Naive thymus-derived CD8-positive, alpha-beta T cell (primary cell): ENCODE data around the gene GK2. TPM values are rescaled to one million over a fixed set of nuclear protein-coding genes. Genes with fewer than 3 reads are reported as not detected.

Experiments used
- ATAC-seq, 2 donors: fragments of 150-1000 bp; cut with Tn5 transposase in 1 of 2; sonication (Bioruptor Pico), chemical (Tn5 transposase) in 1 of 2; 1 replicate in 1 of 2; 2 replicates in 1 of 2; pipeline ENCODE4 v1.10.0; 2021; ENCODE audit warnings: mild to moderate bottlenecking in 2 of 2, moderate library complexity in 2 of 2
- POLR2A ChIA-PET: fragments of 350-600 bp; sonication (Branson Sonifier 250); formaldehyde crosslinking; loops from one replicate; lab custom pipeline; 2021; ENCODE audit warnings: antibody characterized with exemption; lab: Charles Lee
- DNase-seq, 10 donors: peaks; one replicate each; pipeline versions ENCODE4 v3.0.0 to v3.0.0-alpha.2; 2020 to 2022
- H3K27ac Mint-ChIP-seq, 10 donors: one replicate each; pipeline ENCODE4 v1.8.0; 2020 to 2022; ENCODE audit warnings: mild to moderate bottlenecking in 10 of 10, mixed read lengths in 10 of 10, moderate library complexity in 4 of 10, inconsistent platforms in 1 of 10
- H3K27me3 Mint-ChIP-seq, 5 donors: one replicate each; pipeline ENCODE4 v1.8.0; 2021 to 2022; ENCODE audit warnings: mixed read lengths in 5 of 5
- H3K36me3 Mint-ChIP-seq, 3 donors: one replicate each; pipeline ENCODE4 v1.8.0; 2020 to 2022; ENCODE audit warnings: mixed read lengths in 3 of 3, mild to moderate bottlenecking in 2 of 3, inconsistent platforms in 1 of 3
- H3K4me1 Mint-ChIP-seq, 4 donors: one replicate each; pipeline ENCODE4 v1.8.0; 2021 to 2022; ENCODE audit warnings: mixed read lengths in 4 of 4
- H3K4me3 Mint-ChIP-seq, 10 donors: one replicate each; pipeline ENCODE4 v1.8.0; 2020 to 2022; ENCODE audit warnings: mild to moderate bottlenecking in 10 of 10, mixed read lengths in 10 of 10, moderate library complexity in 6 of 10, inconsistent platforms in 1 of 10
- H3K9me3 Mint-ChIP-seq, 9 donors: one replicate each; pipeline ENCODE4 v1.8.0; 2020 to 2022; ENCODE audit warnings: mixed read lengths in 9 of 9, mild to moderate bottlenecking in 3 of 9, inconsistent platforms in 1 of 9, moderate library complexity in 1 of 9
- polyA plus RNA-seq, 3 donors: library from polyadenylated mRNA; unstranded; fragments of 300-500 nt; fragmentation: Illumina TruSeq; gene quantifications; one replicate each; pipeline ENCODE4 v1.2.3, GENCODE V29; 2021
- total RNA-seq, 8 experiments: library from RNA in 2 of 8; stranded (reverse) in 2 of 8; gene quantifications; one replicate each; pipeline ENCODE4 v1.2.3 and lab custom pipeline; 2021 to 2026

The GK2 gene
- total and polyA plus RNA-seq, 5 experiments from 2014 or later, result not detected

- Mint-ChIP-seq H3K4me3 (no peak overlapping the region), H3K4me1 (no peaks in the 10 kb centered on the region), H3K9me3 (peaks cover 0 to 3% (median 0%) of the 10 kb centered on the region in 9 donors), H3K27me3 (no peaks in the 10 kb centered on the region), H3K27ac (no peak overlapping the region), H3K36me3 (no peaks in the 10 kb centered on the region)
- ATAC-seq (no peak), DNase-seq (no peak)
- POLR2A ChIA-PET, result no interaction called here
Observed at GRCh38 chr4:79367096-79367495, 40.9 kb downstream of the GK2 start.

GRCh38 chr4:79366422-79366821 is 41.6 kb downstream of the GK2 start:
- DNase-seq, result no peak
- Mint-ChIP-seq H3K36me3 (no peaks in the 10 kb centered on the region), H3K4me1 (no peaks in the 10 kb centered on the region), H3K4me3 (no peak overlapping the region), H3K9me3 (peaks cover 0 to 3% (median 0%) of the 10 kb centered on the region in 9 donors), H3K27me3 (no peaks in the 10 kb centered on the region), H3K27ac (no peak overlapping the region)
- ATAC-seq, result no peak
- POLR2A ChIA-PET, result no interaction called here

DNA sequence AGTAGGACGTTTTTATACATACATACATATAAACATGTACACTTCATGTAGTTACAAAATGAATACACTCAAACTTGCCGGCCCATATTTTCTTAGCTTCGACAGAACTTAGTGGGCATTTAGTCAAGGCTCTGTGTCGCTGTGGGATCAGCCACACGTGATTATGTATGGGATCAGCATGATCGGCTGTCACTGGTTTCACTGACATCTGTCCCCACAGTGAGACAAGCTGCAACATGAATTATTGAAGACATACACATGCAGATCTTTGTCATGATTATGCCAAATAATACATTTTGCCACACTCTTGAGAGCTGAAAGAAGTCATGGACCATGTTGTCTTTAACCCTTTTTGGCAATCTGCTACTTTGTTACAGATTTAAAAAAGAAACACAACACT is 44.0 kb downstream of the GK2 start:
- ATAC-seq (no peak), DNase-seq (no peak)
- Mint-ChIP-seq H3K27me3 (no peaks in the 10 kb centered on the region), H3K27ac (no peak overlapping the region), H3K4me3 (no peak overlapping the region), H3K4me1 (no peaks in the 10 kb centered on the region), H3K9me3 (no peaks in the 10 kb centered on the region), H3K36me3 (no peaks in the 10 kb centered on the region)
- POLR2A ChIA-PET, result no interaction called here

DNA sequence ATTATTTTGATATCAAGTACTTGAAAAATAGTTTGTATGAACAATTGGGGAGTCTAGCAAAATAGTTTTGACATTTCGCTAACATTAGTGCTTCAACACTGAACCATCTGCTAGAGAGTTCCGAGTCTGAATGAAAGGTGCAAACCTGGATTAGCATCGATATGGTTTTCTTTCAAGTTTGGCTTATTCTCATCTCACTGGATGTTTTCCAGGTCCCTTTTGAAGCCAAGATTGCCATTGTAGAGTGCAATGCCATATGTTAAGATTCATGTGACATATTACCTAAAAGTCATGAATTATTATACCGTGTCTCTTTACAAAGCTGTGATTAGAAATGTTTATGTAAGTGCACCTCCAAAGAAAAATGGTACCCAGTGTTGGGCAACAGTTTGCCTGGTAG is 45.4 kb downstream of the GK2 start:
- Mint-ChIP-seq H3K9me3 (no peaks in the 10 kb centered on the region), H3K36me3 (no peaks in the 10 kb centered on the region), H3K27me3 (no peaks in the 10 kb centered on the region), H3K4me1 (no peaks in the 10 kb centered on the region), H3K4me3 (no peak overlapping the region), H3K27ac (no peak overlapping the region)
- POLR2A ChIA-PET, result no interaction called here
- no peak for DNase-seq
- ATAC-seq, result no peak

- H3K9me3 Mint-ChIP-seq, result no peaks in the 10 kb centered on the region
- no peaks in the 10 kb centered on the region for H3K27me3 Mint-ChIP-seq
- ATAC-seq (no peak), DNase-seq (no peak)
- no peaks in the 10 kb centered on the region for H3K36me3 Mint-ChIP-seq
- no peak overlapping the region for H3K4me3 Mint-ChIP-seq
- H3K27ac Mint-ChIP-seq, result no peak overlapping the region
- H3K4me1 Mint-ChIP-seq, result no peaks in the 10 kb centered on the region
- POLR2A ChIA-PET, result no interaction called here
Observed at GRCh38 chr4:79360006-79360405, 48.0 kb downstream of the GK2 start.

- no peaks in the 10 kb centered on the region for H3K9me3 Mint-ChIP-seq
- no peak overlapping the region for H3K4me3 Mint-ChIP-seq
- DNase-seq (no peak), ATAC-seq (no peak)
- H3K36me3 Mint-ChIP-seq, result no peaks in the 10 kb centered on the region
- H3K27ac Mint-ChIP-seq, result no peak overlapping the region
- no peaks in the 10 kb centered on the region for H3K27me3 Mint-ChIP-seq
- no peaks in the 10 kb centered on the region for H3K4me1 Mint-ChIP-seq
- POLR2A ChIA-PET, result no interaction called here
Observed at GRCh38 chr4:79358438-79358837, 49.6 kb downstream of the GK2 start.

DNA sequence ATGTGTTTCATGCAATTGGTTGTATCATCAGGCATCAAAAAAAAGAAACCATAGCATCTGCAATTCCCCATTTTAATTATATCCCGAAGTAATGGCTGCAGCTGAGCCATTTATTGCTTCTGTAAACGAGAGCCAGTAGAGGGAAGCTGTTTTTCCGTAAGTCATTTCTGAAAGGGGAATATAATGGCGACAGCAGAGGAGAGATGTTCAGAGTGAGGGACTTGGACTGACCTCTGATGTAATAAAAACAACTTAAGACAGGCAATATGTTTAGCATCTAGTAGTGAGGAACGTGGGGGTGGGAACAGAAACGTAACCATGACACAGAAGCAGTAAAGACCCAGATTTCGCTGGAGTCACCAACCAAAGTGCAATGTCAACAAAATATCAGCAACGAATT is 50.7 kb downstream of the GK2 start:
- POLR2A ChIA-PET, result no interaction called here

More for the DNA sequence above, 50.7 kb downstream of the GK2 start:
- no peaks in the 10 kb centered on the region for H3K4me1 Mint-ChIP-seq
- H3K4me3 Mint-ChIP-seq, result no peak overlapping the region
- H3K27ac Mint-ChIP-seq, result no peak overlapping the region
- DNase-seq (no peak), ATAC-seq (no peak)
- no peaks in the 10 kb centered on the region for H3K36me3 Mint-ChIP-seq
- no peaks in the 10 kb centered on the region for H3K9me3 Mint-ChIP-seq
- H3K27me3 Mint-ChIP-seq, result no peaks in the 10 kb centered on the region

Other genes with a start within 250 kb of the GK2 start
- gene NAA11, start 82.2 kb downstream of the GK2 start, total RNA-seq, result not detected
- not detected for gene NAA11, start 82.2 kb downstream of the GK2 start, polyA plus RNA-seq